ENCODE measurements around the gene RFX4. TPM values are rescaled to one million over a fixed set of nuclear protein-coding genes. Genes with fewer than 3 reads are reported as not detected.
A peak's percentile ranks its signal among the peaks of the same experiment; 100 is the strongest.

RFX4 gene
- total and polyA plus RNA-seq, 4 experiments from 2014 or later, result not detected

DNA sequence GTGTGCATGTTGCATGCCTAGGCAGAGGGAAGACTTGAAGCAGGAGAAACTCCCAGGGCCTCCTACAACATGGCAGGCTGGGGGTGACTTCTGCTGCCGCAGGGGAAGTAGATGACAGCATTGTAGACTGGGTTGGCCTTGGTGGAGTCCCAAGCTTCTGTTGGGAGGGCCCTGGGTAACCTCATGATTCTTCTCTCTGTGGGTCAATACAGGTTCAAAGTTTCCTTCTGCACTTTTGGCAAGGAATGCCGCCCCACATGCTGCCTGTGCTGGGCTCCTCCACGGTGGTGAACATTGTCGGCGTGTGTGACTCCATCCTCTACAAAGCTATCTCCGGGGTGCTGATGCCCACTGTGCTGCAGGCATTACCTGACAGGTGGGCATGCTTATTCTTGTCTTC, 113.3 kb downstream of the RFX4 start:
- H3K4me1 ChIP-seq (ENCODE audit: insufficient read depth, low read length), result no peaks in the 10 kb centered on the region
- Mint-ChIP-seq H3K4me1 (peaks cover 0 to 2% (median 0%) of the 10 kb centered on the region in 4 donors), H3K4me3 (no peak overlapping the region), H3K36me3 (peaks cover 2 to 6% of the 10 kb centered on the region in 2 donors), H3K27ac (peak overlapping the region in 1 of 7 donors; percentile 5), H3K9me3 (peaks cover 3 to 27% (median 19%) of the 10 kb centered on the region in 8 donors), H3K27me3 (no peaks in the 10 kb centered on the region)
- no peak overlapping the region for H3K27ac ChIP-seq (ENCODE audit: low read depth, low read length)
- no peak overlapping the region for H3K4me3 ChIP-seq (ENCODE audit: low read length in 2 of 2)
- intact Hi-C loops (cut with micrococcal nuclease), result no loop called here
- POLR2A ChIA-PET (ENCODE audit: partially characterized antibody), result no interaction called here
- no peak for DNase-seq
- H3K27me3 ChIP-seq (ENCODE audit: insufficient read depth, low read length), result no peaks in the 10 kb centered on the region
- CTCF ChIA-PET (ENCODE audit: partially characterized antibody), result no interaction called here
- H3K9me3 ChIP-seq (ENCODE audit: control insufficient read depth in 1 of 2, low read length in 2 of 2), result no peaks in the 10 kb centered on the region
- H3K36me3 ChIP-seq (ENCODE audit: insufficient read depth, low read length), result no peaks in the 10 kb centered on the region

DNA sequence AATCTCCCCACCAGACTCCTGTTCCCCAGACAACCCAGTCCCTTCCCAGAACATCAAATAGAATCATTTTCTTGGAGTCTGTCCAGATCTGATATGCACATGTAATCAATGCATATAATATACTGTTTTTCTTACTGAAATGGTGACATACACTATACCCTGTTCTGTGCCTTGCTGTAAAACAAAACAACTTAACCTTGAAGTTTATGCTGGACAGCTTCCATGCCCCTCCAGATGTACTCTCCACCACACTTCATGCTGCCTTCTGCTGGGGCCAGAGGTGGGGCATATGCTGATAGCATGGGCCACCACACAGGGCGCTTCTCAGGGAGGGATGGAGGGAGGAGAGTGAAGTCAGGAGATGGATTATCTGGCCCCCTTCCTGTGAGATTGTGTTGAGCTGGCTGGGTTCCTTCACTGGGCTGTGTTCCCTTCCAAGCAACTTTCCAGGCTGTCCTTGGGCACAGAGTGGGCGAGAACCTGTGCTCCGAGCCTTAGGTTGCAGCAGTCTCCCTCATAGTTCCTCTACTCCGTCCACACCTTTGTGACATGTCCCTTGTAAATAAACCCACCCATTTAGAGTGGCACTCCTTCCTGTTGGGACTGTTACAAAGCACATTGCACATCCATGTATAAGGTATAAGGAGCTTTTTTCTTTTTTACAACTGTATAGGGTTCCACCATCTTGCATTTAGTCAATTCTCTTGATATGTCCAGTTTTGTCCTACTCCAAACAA, 114.0 kb downstream of the RFX4 start:
- no peak for DNase-seq
- H3K27me3 Mint-ChIP-seq, result no peaks in the 10 kb centered on the region
- CTCF ChIA-PET (ENCODE audit: partially characterized antibody), result no interaction called here
- Histone ChIP-seq H3K9me3 (ENCODE audit: control insufficient read depth in 1 of 2, low read length in 2 of 2) (no peaks in the 10 kb centered on the region), H3K27ac (ENCODE audit: low read depth, low read length) (no peak overlapping the region), H3K27me3 (ENCODE audit: insufficient read depth, low read length) (no peaks in the 10 kb centered on the region), H3K36me3 (ENCODE audit: insufficient read depth, low read length) (no peaks in the 10 kb centered on the region), H3K4me1 (ENCODE audit: insufficient read depth, low read length) (no peaks in the 10 kb centered on the region), H3K4me3 (ENCODE audit: low read length in 2 of 2) (no peak overlapping the region)
- POLR2A ChIA-PET (ENCODE audit: partially characterized antibody), result no interaction called here
- intact Hi-C loops (cut with micrococcal nuclease), result no loop called here
- peaks cover 3 to 34% (median 26%) of the 10 kb centered on the region in 8 donors for H3K9me3 Mint-ChIP-seq
- H3K27ac Mint-ChIP-seq, result no peak overlapping the region
- H3K4me3 Mint-ChIP-seq, result no peak overlapping the region
- H3K4me1 Mint-ChIP-seq, result peaks cover 0 to 2% (median 0%) of the 10 kb centered on the region in 4 donors
- H3K36me3 Mint-ChIP-seq, result peaks cover 7 to 10% of the 10 kb centered on the region in 2 donors

DNA sequence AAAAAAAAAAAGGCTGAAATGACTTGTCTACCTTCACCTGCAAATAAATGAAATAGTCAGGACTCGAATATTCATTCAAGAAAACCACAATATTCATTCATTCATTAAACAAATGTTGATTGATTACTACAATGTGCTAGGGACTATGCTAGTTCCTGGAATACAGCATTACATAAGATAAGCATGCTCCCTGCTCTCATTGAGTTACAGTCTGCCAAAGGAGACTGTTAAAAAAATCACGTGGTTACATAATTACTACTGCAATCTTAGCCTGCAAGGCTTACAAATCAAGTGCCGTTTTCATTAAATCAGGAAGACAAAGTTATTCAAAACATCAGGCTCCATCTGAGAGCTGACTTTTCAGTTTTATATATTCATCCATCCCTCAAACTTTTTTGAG, 121.3 kb downstream of the RFX4 start:
- Mint-ChIP-seq H3K4me3 (no peak overlapping the region), H3K27ac (no peak overlapping the region), H3K27me3 (no peaks in the 10 kb centered on the region), H3K9me3 (peaks cover 3 to 35% (median 29%) of the 10 kb centered on the region in 8 donors), H3K36me3 (peaks cover 7 to 10% of the 10 kb centered on the region in 2 donors), H3K4me1 (peaks cover 0 to 3% (median 0%) of the 10 kb centered on the region in 4 donors)
- Histone ChIP-seq H3K4me3 (ENCODE audit: low read length in 2 of 2) (no peak overlapping the region), H3K27me3 (ENCODE audit: insufficient read depth, low read length) (no peaks in the 10 kb centered on the region), H3K36me3 (ENCODE audit: insufficient read depth, low read length) (no peaks in the 10 kb centered on the region), H3K9me3 (ENCODE audit: control insufficient read depth in 1 of 2, low read length in 2 of 2) (peaks cover 0 to 9% of the 10 kb centered on the region in 2 donors), H3K27ac (ENCODE audit: low read depth, low read length) (no peak overlapping the region), H3K4me1 (ENCODE audit: insufficient read depth, low read length) (no peaks in the 10 kb centered on the region)
- POLR2A ChIA-PET (ENCODE audit: partially characterized antibody), result no interaction called here
- intact Hi-C loops (cut with micrococcal nuclease), result no loop called here
- CTCF ChIA-PET (ENCODE audit: partially characterized antibody), result no interaction called here
- no peak for DNase-seq

DNA sequence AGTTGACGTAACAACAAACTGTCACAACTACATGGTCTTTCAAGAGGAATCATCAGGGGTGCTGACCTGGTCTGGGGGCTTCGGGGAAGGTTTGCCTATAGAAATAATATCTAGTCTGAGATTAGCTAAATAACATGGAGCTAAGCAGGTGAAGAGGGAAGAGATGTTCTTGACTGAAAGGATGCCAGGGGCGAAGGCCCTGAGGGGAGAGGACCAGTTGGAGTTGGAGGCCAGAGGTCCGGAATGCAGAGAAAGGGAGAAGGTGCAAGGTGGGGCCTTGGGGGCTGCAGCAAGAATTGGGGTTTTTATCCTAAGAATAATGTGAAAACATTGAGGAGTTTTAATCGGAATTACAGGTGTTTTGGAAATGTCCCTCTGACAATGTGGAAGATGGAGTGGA, 123.2 kb downstream of the RFX4 start:
- no peaks in the 10 kb centered on the region for H3K27me3 Mint-ChIP-seq
- POLR2A ChIA-PET (ENCODE audit: partially characterized antibody), result no interaction called here
- CTCF ChIA-PET (ENCODE audit: partially characterized antibody), result no interaction called here

DNA sequence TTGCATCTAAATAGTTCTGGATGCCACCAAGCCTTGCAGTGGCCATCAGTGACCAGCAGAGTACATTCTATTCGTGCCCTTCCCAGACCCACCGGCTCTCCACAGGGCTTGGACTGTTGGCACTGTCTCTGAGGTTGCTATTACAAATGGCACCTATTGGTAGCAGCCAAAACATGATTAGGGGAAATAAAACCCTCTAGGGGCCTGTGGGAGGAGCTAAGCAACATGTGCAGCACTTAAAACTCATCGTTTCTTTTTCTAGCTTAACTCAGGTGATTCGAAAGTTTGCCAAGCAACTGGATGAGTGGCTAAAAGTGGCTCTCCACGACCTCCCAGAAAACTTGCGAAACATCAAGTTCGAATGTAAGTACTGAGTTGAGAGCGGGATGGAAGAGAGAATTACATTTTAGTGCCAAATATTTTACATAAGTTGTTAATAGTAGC, 126.3 kb downstream of the RFX4 start:
- no peak for DNase-seq
- H3K4me3 ChIP-seq (ENCODE audit: low read length in 2 of 2), result no peak overlapping the region
- ChIA-PET CTCF (ENCODE audit: partially characterized antibody) (interaction anchor here (1.2 kb wide), 1 partner anchor 132 kb away, joined by 5 read pairs; no protein-coding TSS in a partner anchor), POLR2A (ENCODE audit: partially characterized antibody) (no interaction called here)
- peaks cover 0 to 1% (median 0%) of the 10 kb centered on the region in 4 donors for H3K4me1 Mint-ChIP-seq
- no peaks in the 10 kb centered on the region for H3K27me3 ChIP-seq (ENCODE audit: insufficient read depth, low read length)
- H3K36me3 ChIP-seq (ENCODE audit: insufficient read depth, low read length), result no peaks in the 10 kb centered on the region
- no peak overlapping the region for H3K27ac Mint-ChIP-seq
- H3K27me3 Mint-ChIP-seq, result peaks cover 1 to 2% of the 10 kb centered on the region in 2 donors
- intact Hi-C loops (cut with micrococcal nuclease), result no loop called here
- no peaks in the 10 kb centered on the region for H3K36me3 Mint-ChIP-seq
- no peak overlapping the region for H3K27ac ChIP-seq (ENCODE audit: low read depth, low read length)
- H3K9me3 Mint-ChIP-seq, result peaks cover 0 to 1% (median 0%) of the 10 kb centered on the region in 8 donors
- no peak overlapping the region for H3K4me3 Mint-ChIP-seq
- H3K9me3 ChIP-seq (ENCODE audit: control insufficient read depth in 1 of 2, low read length in 2 of 2), result no peaks in the 10 kb centered on the region
- H3K4me1 ChIP-seq (ENCODE audit: insufficient read depth, low read length), result no peaks in the 10 kb centered on the region

More for the DNA sequence above, 123.2 kb downstream of the RFX4 start:
- H3K36me3 ChIP-seq (ENCODE audit: insufficient read depth, low read length), result no peaks in the 10 kb centered on the region
- peaks cover 0 to 9% of the 10 kb centered on the region in 2 donors for H3K9me3 ChIP-seq (ENCODE audit: control insufficient read depth in 1 of 2, low read length in 2 of 2)
- H3K27ac ChIP-seq (ENCODE audit: low read depth, low read length), result no peak overlapping the region
- peaks cover 0 to 22% (median 18%) of the 10 kb centered on the region in 8 donors for H3K9me3 Mint-ChIP-seq
- DNase-seq, result no peak
- intact Hi-C loops (cut with micrococcal nuclease), result no loop called here
- H3K36me3 Mint-ChIP-seq, result peaks cover 3 to 9% of the 10 kb centered on the region in 2 donors
- H3K4me3 Mint-ChIP-seq, result no peak overlapping the region
- no peaks in the 10 kb centered on the region for H3K27me3 ChIP-seq (ENCODE audit: insufficient read depth, low read length)
- no peak overlapping the region for H3K4me3 ChIP-seq (ENCODE audit: low read length in 2 of 2)
- no peak overlapping the region for H3K27ac Mint-ChIP-seq
- peaks cover 0 to 3% (median 0%) of the 10 kb centered on the region in 4 donors for H3K4me1 Mint-ChIP-seq
- H3K4me1 ChIP-seq (ENCODE audit: insufficient read depth, low read length), result no peaks in the 10 kb centered on the region

DNA sequence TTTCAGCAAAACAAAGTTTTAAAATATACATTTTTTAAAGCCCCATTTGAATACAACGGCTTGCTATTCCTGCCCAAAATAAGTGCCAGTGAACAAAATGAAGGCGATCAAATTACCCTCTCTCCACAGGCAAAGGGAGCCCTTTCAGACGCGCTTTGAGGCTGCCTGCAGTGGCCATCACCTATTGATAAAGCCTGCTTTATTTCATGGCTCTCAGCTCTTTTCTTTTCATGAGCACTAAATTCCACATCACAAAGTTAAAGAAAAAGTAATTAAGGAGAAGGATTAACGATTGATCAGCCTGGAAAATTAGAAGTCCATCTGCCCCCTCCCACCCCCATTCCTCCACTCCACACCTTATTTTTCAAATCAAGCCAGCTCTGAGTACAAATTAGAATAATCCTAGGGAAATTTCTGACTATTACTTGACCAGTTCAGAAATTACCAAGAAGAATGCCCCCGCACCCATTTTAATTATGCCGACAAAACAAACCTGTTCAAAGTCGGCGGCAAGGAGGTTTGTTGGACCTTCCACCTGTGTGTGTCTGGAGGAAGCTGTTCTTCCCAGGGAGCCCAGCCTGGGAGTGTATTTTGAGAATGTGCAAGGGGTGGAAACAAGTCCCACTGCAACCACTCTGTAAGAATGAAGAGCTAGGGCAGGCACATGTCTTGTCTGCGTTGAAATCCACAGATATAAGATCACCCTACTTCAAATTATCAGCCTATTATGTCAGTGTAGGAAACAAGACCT, 127.5 kb downstream of the RFX4 start:
- Mint-ChIP-seq H3K27ac (peak overlapping the region in 2 of 7 donors; percentile 19 to 32), H3K27me3 (peaks cover 1 to 2% of the 10 kb centered on the region in 2 donors), H3K4me1 (no peaks in the 10 kb centered on the region), H3K4me3 (no peak overlapping the region), H3K36me3 (no peaks in the 10 kb centered on the region), H3K9me3 (peaks cover 0 to 1% (median 0%) of the 10 kb centered on the region in 8 donors)
- Histone ChIP-seq H3K4me1 (ENCODE audit: insufficient read depth, low read length) (no peaks in the 10 kb centered on the region), H3K27me3 (ENCODE audit: insufficient read depth, low read length) (no peaks in the 10 kb centered on the region), H3K36me3 (ENCODE audit: insufficient read depth, low read length) (no peaks in the 10 kb centered on the region), H3K27ac (ENCODE audit: low read depth, low read length) (no peak overlapping the region), H3K9me3 (ENCODE audit: control insufficient read depth in 1 of 2, low read length in 2 of 2) (no peaks in the 10 kb centered on the region), H3K4me3 (ENCODE audit: low read length in 2 of 2) (no peak overlapping the region)
- ChIA-PET CTCF (ENCODE audit: partially characterized antibody) (no interaction called here), POLR2A (ENCODE audit: partially characterized antibody) (no interaction called here)
- intact Hi-C loops (cut with micrococcal nuclease), result no loop called here
- no peak for DNase-seq

DNA sequence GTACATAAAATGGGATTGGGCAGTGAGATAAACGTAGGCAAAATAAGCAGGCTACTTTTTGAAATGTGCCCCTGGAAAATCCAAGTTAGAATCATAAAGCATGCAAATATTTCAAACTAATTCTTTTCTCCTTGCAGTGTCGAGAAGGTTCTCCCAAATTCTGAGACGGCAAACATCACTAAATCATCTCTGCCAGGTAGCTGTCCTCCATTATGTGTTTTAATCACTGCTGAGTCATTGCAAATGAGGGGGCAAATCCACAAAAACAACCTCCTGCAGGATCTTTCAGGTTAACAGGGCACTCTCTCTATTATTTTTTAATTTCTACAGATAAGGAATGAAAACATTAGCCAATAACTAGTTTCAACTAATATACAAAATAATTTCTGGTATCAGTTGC, 128.5 kb downstream of the RFX4 start:
- Histone ChIP-seq H3K4me3 (ENCODE audit: low read length in 2 of 2) (no peak overlapping the region), H3K27ac (ENCODE audit: low read depth, low read length) (no peak overlapping the region), H3K36me3 (ENCODE audit: insufficient read depth, low read length) (no peaks in the 10 kb centered on the region), H3K9me3 (ENCODE audit: control insufficient read depth in 1 of 2, low read length in 2 of 2) (no peaks in the 10 kb centered on the region), H3K4me1 (ENCODE audit: insufficient read depth, low read length) (no peaks in the 10 kb centered on the region), H3K27me3 (ENCODE audit: insufficient read depth, low read length) (no peaks in the 10 kb centered on the region)
- intact Hi-C loops (cut with micrococcal nuclease), result no loop called here
- peaks cover 2 to 3% of the 10 kb centered on the region in 2 donors for H3K27me3 Mint-ChIP-seq
- DNase-seq, result no peak
- no peaks in the 10 kb centered on the region for H3K36me3 Mint-ChIP-seq
- no peak overlapping the region for H3K27ac Mint-ChIP-seq
- H3K4me3 Mint-ChIP-seq, result no peak overlapping the region
- CTCF ChIA-PET (ENCODE audit: partially characterized antibody), result no interaction called here
- POLR2A ChIA-PET (ENCODE audit: partially characterized antibody), result no interaction called here
- H3K9me3 Mint-ChIP-seq, result peaks cover 0 to 1% (median 0%) of the 10 kb centered on the region in 8 donors
- no peaks in the 10 kb centered on the region for H3K4me1 Mint-ChIP-seq

Measured in CD4-positive, alpha-beta memory T cell (primary cell).